Mesodermal cell (in vitro differentiated cells): Measurements from ENCODE around the gene APRT.
"Not testable (repeated sequence)": the region's sequence is repeated elsewhere in the genome, so short reads cannot be mapped to it uniquely, and the experiment has no call there.

Experiments used
- H3K27ac ChIP-seq: 2 replicates; pipeline ENCODE4 v1.7.0; 2013; ENCODE audit warnings: mild to moderate bottlenecking, low read depth, low read length, moderate library complexity; ENCODE audit not compliant: severe bottlenecking
- H3K36me3 ChIP-seq: 2 replicates; pipeline ENCODE4 v1.7.1; 2013; ENCODE audit warnings: mild to moderate bottlenecking, low read length, moderate library complexity; ENCODE audit not compliant: control insufficient read depth, insufficient read depth
- H3K4me1 ChIP-seq: one replicate; pipeline ENCODE4 v1.7.1; 2013; ENCODE audit warnings: mild to moderate bottlenecking, low read length; ENCODE audit not compliant: insufficient read depth, control insufficient read depth, poor library complexity, severe bottlenecking
- H3K4me3 ChIP-seq: 2 replicates; pipeline ENCODE4 v1.7.0; 2013; ENCODE audit warnings: low read length, control low read depth, mild to moderate bottlenecking; ENCODE audit not compliant: insufficient read depth, poor library complexity, severe bottlenecking; ENCODE audit errors: extremely low read depth
- H3K9me3 ChIP-seq: 2 replicates; pipeline ENCODE4 v1.7.1; 2013; ENCODE audit warnings: mild to moderate bottlenecking, low read length, moderate library complexity; ENCODE audit not compliant: control insufficient read depth
- WGBS, 2 experiments: methylation state at CpG; one replicate each; pipeline ENCODE4 v1.1.5; 2013; ENCODE audit warnings: missing lambda C conversion rate in 2 of 2; ENCODE audit not compliant: insufficient coverage in 2 of 2; 5-methylcytosine and 5-hydroxymethylcytosine counted together

Gene APRT

DNA sequence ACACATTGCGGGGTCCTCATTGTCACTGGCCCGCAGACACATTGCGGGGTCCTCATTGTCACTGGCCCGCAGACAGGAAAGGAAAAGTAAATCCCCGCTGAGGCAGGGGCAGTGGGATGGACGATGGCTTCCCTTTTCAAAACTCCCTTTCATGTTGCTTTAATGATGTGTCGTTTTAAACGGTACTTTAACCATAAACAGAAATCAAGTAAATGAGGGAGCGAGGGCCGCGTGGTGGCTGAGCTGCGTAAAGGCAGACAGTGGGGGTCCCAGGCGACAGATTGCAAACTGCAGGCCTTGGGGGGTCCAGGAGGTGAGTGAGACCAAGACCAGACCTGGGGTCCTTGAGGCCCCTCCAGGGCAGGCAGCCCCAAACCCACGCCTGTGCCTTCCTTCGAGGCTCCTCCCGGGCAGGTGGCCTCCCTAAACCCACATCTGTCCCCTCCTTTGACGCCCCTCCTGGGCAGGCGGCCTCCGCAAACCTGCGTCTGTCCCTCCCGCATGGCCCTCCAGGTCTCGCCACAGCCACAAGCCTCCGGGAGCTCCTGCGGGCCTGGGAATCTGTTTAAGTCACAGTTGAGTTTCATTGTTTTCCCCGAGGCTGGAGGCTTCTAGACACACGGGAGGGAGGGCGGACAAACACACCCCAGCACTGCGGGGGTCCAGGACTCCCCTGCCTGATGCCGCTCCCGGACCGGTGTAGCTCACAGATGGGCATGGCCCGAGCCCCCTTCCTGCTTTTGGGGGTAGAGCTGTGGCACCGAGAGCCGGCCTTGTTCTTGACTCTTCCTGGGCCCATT lies 34.1 kb downstream of the APRT start:
- Histone ChIP-seq H3K9me3 (no peaks in the 10 kb centered on the region), H3K27ac (no peak overlapping the region), H3K4me3 (no peak overlapping the region), H3K36me3 (peaks cover 5% of the 10 kb centered on the region), H3K4me1 (peaks cover 64% of the 10 kb centered on the region)
- WGBS, 2 experiments: 76 to 82% methylated on average over 27 to 34 of the region's 34 CpGs

DNA sequence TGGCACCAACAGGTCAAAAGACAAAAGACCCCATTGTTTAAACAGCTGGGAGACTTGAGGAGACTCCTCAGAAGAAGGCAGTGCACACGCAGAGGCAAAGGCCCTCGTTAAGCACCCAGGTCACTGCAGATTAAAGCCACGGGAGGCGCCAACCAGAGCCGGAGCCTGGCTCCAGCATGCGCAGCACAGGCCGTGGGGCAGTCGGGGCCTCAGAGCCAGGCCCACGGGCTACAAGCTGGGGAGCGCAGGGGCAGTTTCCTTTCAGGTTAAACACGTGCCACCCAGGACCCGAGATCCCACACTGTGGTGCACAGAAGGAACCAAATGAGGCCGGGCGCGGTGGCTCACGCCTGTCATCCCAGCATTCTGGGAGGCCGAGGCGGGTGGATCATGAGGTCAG lies 35.9 kb downstream of the APRT start:
- no peak overlapping the region for H3K27ac ChIP-seq
- peaks cover 5% of the 10 kb centered on the region for H3K36me3 ChIP-seq
- no peak overlapping the region for H3K4me3 ChIP-seq
- peaks cover 57% of the 10 kb centered on the region for H3K4me1 ChIP-seq
- no peaks in the 10 kb centered on the region for H3K9me3 ChIP-seq
- 96 to 97% methylated on average over 16 to 18 of the region's 18 CpGs for WGBS, 2 experiments

DNA sequence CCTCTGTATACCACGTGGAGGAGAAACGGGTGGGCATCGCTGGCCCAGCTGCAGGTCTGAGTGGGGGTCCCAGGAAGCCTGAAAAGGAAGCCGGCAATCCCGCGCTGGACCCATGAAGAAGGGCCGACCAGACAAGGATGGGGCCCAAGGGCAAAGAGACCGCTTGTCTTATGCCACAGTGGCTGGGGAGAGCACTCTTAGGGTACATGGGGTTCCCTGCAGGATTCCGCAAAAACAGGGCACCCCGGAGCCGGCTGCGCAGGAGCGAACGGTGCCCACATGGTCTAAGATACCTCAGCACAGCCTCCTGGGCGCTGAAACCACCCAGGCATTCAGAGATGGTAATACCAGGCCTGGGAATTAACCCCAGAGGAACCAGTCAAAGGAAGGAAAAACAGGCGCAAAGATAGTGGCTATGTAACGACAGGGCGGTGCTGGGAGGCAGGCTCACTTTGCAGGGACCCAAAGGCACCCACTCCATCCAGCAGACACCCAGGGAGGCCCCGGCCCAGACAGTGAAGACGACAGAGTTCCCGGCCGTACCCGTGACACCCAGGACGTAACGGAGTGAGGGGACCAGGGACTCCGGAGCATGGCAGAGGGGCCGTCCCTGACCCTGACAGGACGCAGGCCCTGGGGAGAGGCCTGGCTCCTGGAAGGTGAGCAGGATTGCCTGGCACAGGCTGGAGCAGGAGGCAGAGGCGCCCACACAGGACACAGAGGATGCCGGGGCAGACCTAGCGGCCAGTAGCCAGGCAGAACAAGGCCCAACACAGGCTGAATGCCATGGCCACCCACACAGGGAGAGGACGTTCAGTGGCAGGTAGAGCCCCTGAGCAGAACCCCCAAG lies 37.0 kb downstream of the APRT start:
- Histone ChIP-seq H3K4me1 (peaks cover 59% of the 10 kb centered on the region), H3K9me3 (no peaks in the 10 kb centered on the region), H3K36me3 (peaks cover 5% of the 10 kb centered on the region), H3K4me3 (no peak overlapping the region), H3K27ac (no peak overlapping the region)
- WGBS, 2 experiments: 93% methylated on average over 30 of the region's 32 CpGs

DNA sequence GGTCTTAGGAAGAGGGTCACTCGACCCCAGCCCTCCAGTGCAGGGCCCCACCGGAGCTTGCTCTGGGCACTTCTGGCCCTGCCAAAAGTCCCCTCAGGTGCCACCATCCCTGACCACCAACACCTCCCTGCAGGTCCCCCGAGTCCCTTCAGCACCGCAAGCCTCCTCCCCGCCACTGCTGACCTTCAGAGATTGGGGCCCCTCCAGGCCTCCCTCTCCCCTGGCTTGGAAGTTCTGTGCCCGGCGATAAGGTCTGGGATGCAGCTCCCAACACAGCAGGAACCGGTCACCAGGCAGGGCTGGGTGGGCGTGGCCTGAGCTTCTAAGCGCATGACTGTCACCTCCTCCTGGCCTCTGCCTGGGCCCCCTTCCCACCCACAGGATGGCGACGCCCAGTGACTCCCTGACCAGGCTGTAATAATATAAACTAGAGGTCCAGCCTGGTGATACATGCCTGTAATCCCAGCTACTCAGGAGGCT lies 37.9 kb downstream of the APRT start:
- H3K27ac ChIP-seq: peak overlapping the region; percentile 45

DNA sequence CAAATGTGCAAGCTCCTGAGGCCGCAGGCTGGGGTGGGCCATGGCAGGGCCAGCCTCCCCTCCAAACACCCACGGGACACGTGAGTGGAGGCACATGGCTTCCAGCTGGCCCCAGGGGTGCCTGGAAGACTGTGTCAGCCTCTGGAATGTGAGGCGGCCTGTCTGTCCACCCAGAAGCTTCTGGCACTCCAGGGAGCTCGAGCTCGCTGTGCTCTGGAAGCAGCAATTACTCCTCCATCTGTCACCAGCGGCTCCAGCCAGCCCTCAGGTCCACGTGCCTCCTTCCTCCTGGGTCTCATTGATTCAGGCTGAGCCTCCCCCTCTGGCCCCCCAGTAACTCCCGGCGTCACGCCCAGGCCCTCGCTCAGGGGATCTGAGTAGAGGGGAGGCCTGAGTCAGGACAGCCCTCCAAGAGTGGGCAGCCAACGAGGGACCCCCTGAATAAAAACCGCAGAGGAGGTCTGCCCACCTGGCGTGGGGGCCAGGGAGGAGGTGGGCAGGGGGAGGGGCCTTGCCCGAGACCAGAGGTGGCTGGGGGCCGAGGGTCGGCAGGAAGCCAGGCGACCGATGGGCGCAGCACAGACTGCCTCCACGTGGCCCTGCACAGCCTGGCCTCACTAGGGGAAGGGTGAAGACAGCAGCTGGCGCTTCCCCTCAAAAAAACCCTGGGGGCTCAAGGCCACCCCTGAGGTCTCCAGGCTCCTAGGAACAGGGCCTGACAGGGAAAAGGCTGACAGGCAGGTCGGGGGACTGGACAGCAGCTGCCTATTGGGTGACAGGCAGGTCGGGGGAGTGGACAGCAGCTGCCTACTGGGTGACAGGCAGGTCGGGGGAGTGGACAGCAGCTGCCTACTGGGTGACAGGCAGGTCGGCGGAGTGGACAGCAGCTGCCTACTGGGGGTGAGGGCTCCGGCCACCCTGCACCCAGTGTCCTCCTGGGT lies 38.6 kb downstream of the APRT start:
- H3K27ac ChIP-seq: peak overlapping the region; percentile 81
- H3K4me1 ChIP-seq: peaks cover 69% of the 10 kb centered on the region
- WGBS, 2 experiments: 66 to 74% methylated on average over 19 to 25 of the region's 29 CpGs
- no peak overlapping the region for H3K4me3 ChIP-seq
- H3K9me3 ChIP-seq: no peaks in the 10 kb centered on the region
- peaks cover 5% of the 10 kb centered on the region for H3K36me3 ChIP-seq

More for the DNA sequence above, 37.9 kb downstream of the APRT start:
- peaks cover 5% of the 10 kb centered on the region for H3K36me3 ChIP-seq
- 59 to 60% methylated on average over 9 to 12 of the region's 12 CpGs for WGBS, 2 experiments
- H3K4me3 ChIP-seq: no peak overlapping the region
- peaks cover 63% of the 10 kb centered on the region for H3K4me1 ChIP-seq
- H3K9me3 ChIP-seq: no peaks in the 10 kb centered on the region

DNA sequence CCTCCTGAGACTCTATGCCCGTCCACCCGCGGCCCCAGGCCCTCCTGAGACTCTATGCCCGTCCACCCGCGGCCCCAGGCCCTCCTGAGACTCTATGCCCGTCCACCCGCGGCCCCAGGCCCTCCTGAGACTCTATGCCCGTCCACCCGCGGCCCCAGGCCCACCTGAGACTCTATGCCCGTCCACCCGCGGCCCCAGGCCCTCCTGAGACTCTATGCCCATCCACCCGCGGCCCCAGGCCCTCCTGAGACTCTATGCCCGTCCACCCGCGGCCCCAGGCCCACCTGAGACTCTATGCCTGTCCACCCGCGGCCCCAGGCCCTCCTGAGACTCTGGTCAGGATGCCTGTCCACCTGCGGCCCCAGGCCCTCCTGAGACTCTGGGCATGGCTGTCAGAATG lies 39.9 kb downstream of the APRT start:
- H3K9me3 ChIP-seq, H3K36me3 ChIP-seq, H3K27ac ChIP-seq, H3K4me3 ChIP-seq: not testable (repeated sequence)
- WGBS, 2 experiments: 87 to 94% methylated on average over 6 of the region's 23 CpGs
- H3K4me1 ChIP-seq: peaks cover 68% of the 10 kb centered on the region

DNA sequence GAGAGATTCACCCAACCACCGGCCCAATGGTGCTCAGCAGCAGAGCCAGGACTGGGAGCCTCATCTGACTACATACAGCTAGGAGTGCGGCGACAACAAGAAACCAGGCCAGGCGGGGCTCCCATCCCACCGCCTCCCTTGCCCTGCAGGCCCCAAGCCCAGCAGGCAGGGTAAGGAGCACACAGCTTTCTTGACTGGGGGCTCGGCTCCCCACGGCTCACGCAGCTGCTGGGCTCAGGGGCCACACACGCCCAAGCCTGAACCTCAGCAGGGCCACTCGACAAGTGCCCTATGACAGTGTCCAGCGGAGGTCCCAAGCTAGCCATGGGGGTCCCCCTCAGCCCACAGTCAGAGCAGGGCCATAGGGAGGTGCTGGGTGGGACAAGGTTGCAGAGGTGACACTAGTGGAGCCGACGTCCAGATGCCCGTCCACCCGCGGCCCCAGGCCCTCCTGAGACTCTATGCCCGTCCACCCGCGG lies 40.4 kb downstream of the APRT start:
- Histone ChIP-seq H3K36me3 (peaks cover 1% of the 10 kb centered on the region), H3K4me1 (peaks cover 68% of the 10 kb centered on the region), H3K4me3 (no peak overlapping the region), H3K9me3 (no peaks in the 10 kb centered on the region), H3K27ac (peak overlapping the region; percentile 53)
- WGBS, 2 experiments: 63 to 75% methylated on average over 11 to 13 of the region's 19 CpGs

DNA sequence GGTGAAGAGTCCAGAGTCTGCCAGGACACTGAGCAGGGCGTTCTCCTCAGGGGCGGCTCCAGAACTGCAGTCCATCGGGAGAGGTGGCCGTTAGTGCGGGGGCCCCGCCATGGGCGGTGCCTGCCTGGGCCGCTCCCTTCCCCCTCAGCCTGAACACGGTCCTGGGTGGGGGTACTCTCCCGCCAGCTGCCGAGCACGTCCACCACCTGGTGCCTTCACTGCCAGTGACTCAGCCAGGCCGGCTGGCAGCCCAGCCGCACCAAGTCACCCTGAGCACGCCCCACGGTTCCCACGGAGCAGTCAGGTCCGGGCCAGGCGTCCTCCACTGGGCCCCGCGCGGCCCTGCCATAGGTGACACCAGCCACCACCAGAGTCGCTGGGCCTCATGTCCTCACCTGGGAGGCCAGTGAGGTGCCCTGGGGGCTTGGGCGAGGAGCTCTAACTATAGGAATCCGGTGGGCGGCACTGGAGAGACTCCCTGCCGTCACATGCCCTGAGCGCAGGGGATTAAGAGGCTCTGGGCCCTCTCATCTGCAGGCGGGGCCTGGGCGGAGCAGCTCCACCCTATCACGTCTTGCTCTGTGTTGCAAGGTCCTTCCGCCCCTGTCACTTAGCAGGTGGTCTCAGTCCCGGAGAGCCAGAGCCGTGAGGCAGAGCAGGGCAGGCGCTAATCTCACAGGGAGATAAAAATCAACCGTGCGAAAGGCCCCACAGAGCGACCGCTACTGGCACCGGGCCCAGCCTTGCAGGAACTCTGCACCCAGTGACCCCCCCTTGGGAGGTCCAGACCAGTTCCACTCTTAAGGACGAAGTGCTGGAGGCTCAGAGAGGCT lies 41.1 kb downstream of the APRT start:
- H3K9me3 ChIP-seq: no peaks in the 10 kb centered on the region
- WGBS, 2 experiments: 24% methylated on average over 39 to 41 of the region's 41 CpGs
- peak overlapping the region; percentile 53 for H3K27ac ChIP-seq
- peaks cover 68% of the 10 kb centered on the region for H3K4me1 ChIP-seq
- H3K36me3 ChIP-seq: peaks cover 3% of the 10 kb centered on the region
- H3K4me3 ChIP-seq: no peak overlapping the region

DNA sequence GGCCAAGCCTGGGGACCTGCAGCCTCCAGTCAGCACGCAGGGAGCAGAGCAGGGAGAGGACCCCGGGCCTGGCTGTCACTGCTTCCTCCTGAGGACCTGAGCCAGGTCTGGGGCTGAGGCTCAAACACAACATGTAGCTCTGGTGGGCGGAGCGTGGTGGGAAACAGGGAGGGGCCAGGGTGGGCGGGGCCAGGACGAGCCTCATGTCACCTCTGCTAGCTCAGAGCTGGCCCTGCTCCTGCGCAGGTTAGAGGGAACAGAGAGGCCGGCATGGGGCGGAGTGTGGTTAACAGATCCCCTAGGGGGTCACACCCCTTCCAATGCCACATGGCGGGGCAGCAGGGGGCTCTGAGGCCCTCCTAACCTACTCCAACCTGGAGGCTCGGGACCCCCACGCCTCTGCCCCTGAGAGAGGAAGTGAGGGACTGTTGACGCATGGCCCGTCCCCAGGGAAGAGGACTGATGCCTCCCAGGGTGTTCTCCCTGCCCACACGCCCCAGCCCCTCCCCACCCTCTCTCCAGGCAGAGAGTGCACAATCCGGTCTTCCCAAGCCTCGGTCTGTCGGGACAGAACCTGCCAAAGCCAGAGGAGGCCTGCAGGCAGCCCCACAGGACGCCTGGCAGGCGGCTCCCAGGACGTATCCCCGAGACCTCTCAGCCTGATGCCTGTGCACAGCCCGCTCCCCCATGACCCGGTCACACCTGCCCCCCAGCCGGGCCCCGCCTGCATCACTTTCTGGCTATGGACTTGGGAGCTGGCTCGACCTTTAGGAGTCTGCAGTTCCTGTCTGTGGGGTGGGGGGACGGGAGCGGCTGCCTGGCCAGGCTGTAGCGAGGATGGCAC lies 41.9 kb downstream of the APRT start:
- H3K27ac ChIP-seq: peak overlapping the region; percentile 53
- H3K36me3 ChIP-seq: peaks cover 3% of the 10 kb centered on the region
- no peak overlapping the region for H3K4me3 ChIP-seq
- 22 to 34% methylated on average over 19 to 25 of the region's 30 CpGs for WGBS, 2 experiments
- no peaks in the 10 kb centered on the region for H3K9me3 ChIP-seq
- H3K4me1 ChIP-seq: peaks cover 71% of the 10 kb centered on the region
